OCI-LY3 (cell line): ENCODE results near the gene POLR3B.

Source experiments
- H2AFZ ChIP-seq: fragments of 200-600, 300-600 bp; shearing (Covaris generic); 2 replicates; pipeline ENCODE4 v1.6.0; 2014; ENCODE audit warnings: antibody characterized with exemption, low read depth, low read length
- H3K27ac ChIP-seq: fragments of 200-600, 300-600 bp; sonication (generic); 2 replicates; pipeline ENCODE4 v1.5.1; 2014; ENCODE audit warnings: mild to moderate bottlenecking, low read length, moderate library complexity, mixed read lengths
- H3K27me3 ChIP-seq: fragments of 200-600, 300-600 bp; sonication (generic); 2 replicates; pipeline ENCODE4 v1.6.1; 2014; ENCODE audit warnings: low read depth, low read length, mixed read lengths
- H3K36me3 ChIP-seq: fragments of 200-600, 300-600 bp; sonication (generic); replicated peaks from 2 replicates; pipeline ENCODE3; 2014; ENCODE audit warnings: low read depth, low read length, mixed read lengths
- H3K4me1 ChIP-seq: fragments of 300-600, 200-600 bp; sonication (generic); 2 replicates; pipeline ENCODE4 v1.6.1; 2014; ENCODE audit warnings: low read length, mixed read lengths
- H3K4me2 ChIP-seq: fragments of 200-600, 300-600 bp; sonication (generic); 2 replicates; pipeline ENCODE4 v1.6.1; 2014; ENCODE audit warnings: low read length, mixed read lengths
- H3K4me3 ChIP-seq: fragments of 300-600, 200-600 bp; sonication (generic); 2 replicates; pipeline ENCODE4 v1.5.1; 2014; ENCODE audit warnings: antibody characterized with exemption, mild to moderate bottlenecking, low read length, moderate library complexity
- H3K79me2 ChIP-seq: fragments of 300-600, 200-600 bp; shearing (Covaris generic); 2 replicates; pipeline ENCODE4 v1.6.1; 2014; ENCODE audit warnings: mild to moderate bottlenecking, low read length, mixed read lengths
- H3K9ac ChIP-seq: fragments of 300-600, 200-600 bp; shearing (Covaris generic); 2 replicates; pipeline ENCODE4 v1.6.0; 2014; ENCODE audit warnings: mild to moderate bottlenecking, low read length, moderate library complexity
- H3K9me3 ChIP-seq: fragments of 200-600, 300-600 bp; shearing (Covaris generic); 2 replicates; pipeline ENCODE4 v1.6.1; 2014; ENCODE audit warnings: low read length, mixed read lengths; ENCODE audit not compliant: insufficient read depth
- H4K20me1 ChIP-seq: fragments of 200-600, 300-600 bp; sonication (generic); 2 replicates; pipeline ENCODE4 v1.6.1; 2016; ENCODE audit warnings: low read length, mixed read lengths; ENCODE audit not compliant: insufficient read depth
- CTCF ChIP-seq: fragments of 200-600, 300-600 bp; sonication (generic); IDR thresholded peaks from 2 replicates; pipeline ENCODE4 v1.5.1; 2014; ENCODE audit warnings: antibody characterized with exemption, low read length, low read depth
- EZH2phosphoT487 ChIP-seq: fragments of 200-600 bp; shearing (Covaris generic); IDR thresholded peaks from 2 replicates; pipeline ENCODE4 v1.6.1; 2018; ENCODE audit warnings: antibody characterized with exemption, mixed run types, low read depth

The POLR3B gene

GRCh38 chr12:106498056-106498455 lies 140.5 kb downstream of the POLR3B start:
- Histone ChIP-seq H3K9ac (no peak overlapping the region), H3K4me1 (peaks cover 12% of the 10 kb centered on the region), H3K79me2 (no peaks in the 10 kb centered on the region), H3K27me3 (no peaks in the 10 kb centered on the region), H3K27ac (no peak overlapping the region), H3K9me3 (no peaks in the 10 kb centered on the region), H3K4me3 (no peak overlapping the region), H4K20me1 (no peaks in the 10 kb centered on the region; the same call in 1 of the 2 replicates), H2AFZ (no peak overlapping the region), H3K36me3 (no peaks in the 10 kb centered on the region), H3K4me2 (no peak overlapping the region)
- TF ChIP-seq EZH2phosphoT487, result no peak
- no peak for TF ChIP-seq CTCF

GRCh38 chr12:106499628-106500027 lies 142.1 kb downstream of the POLR3B start:
- no peaks in the 10 kb centered on the region for H3K36me3 ChIP-seq

GRCh38 chr12:106506691-106507090 lies 149.1 kb downstream of the POLR3B start:
- TF ChIP-seq EZH2phosphoT487 (no peak), CTCF (no peak)
- Histone ChIP-seq H3K27me3 (no peaks in the 10 kb centered on the region), H3K9me3 (no peaks in the 10 kb centered on the region), H3K27ac (no peak overlapping the region), H2AFZ (no peak overlapping the region), H3K9ac (no peak overlapping the region), H4K20me1 (no peaks in the 10 kb centered on the region), H3K4me2 (no peak overlapping the region), H3K79me2 (no peaks in the 10 kb centered on the region), H3K4me1 (no peaks in the 10 kb centered on the region), H3K4me3 (no peak overlapping the region), H3K36me3 (peaks cover 5% of the 10 kb centered on the region)

More at GRCh38 chr12:106499628-106500027, 142.1 kb downstream of the POLR3B start:
- no peak overlapping the region for H3K9ac ChIP-seq
- no peaks in the 10 kb centered on the region for H3K27me3 ChIP-seq
- no peaks in the 10 kb centered on the region for H3K4me1 ChIP-seq
- no peaks in the 10 kb centered on the region for H3K79me2 ChIP-seq
- no peak overlapping the region for H2AFZ ChIP-seq
- no peaks in the 10 kb centered on the region; the same call in 1 of the 2 replicates for H4K20me1 ChIP-seq
- H3K4me3 ChIP-seq, result no peak overlapping the region
- no peak for TF ChIP-seq CTCF
- TF ChIP-seq EZH2phosphoT487, result no peak
- no peak overlapping the region for H3K27ac ChIP-seq
- H3K9me3 ChIP-seq, result no peaks in the 10 kb centered on the region
- no peak overlapping the region for H3K4me2 ChIP-seq

GRCh38 chr12:106508966-106509365 lies 151.4 kb downstream of the POLR3B start:
- Histone ChIP-seq H3K36me3 (peaks cover 5% of the 10 kb centered on the region), H3K27ac (no peak overlapping the region), H3K27me3 (no peaks in the 10 kb centered on the region), H2AFZ (no peak overlapping the region), H4K20me1 (no peaks in the 10 kb centered on the region), H3K9me3 (no peaks in the 10 kb centered on the region), H3K4me2 (no peak overlapping the region), H3K4me1 (no peaks in the 10 kb centered on the region), H3K79me2 (no peaks in the 10 kb centered on the region), H3K9ac (no peak overlapping the region), H3K4me3 (no peak overlapping the region)
- TF ChIP-seq CTCF (no peak), EZH2phosphoT487 (no peak)
